GM23338 (cell line): ENCODE results near the gene ZBTB40.

ENCODE experiments used
- EZH2 ChIP-seq: fragments of 200-600 bp; sonication (generic); IDR thresholded peaks from one replicate; pipeline ENCODE4 v1.8.0; 2017; ENCODE audit warnings: antibody characterized with exemption, mild to moderate bottlenecking, low read depth; ENCODE audit not compliant: unreplicated experiment
- TF ChIP-seq, protein P1 (sequence below), 2 experiments: fragments of 200-600 bp in 1 of 2; sonication (generic) in 1 of 2; conservative IDR thresholded peaks; 2 replicates each; pipeline versions ENCODE4 v1.5.1 to v1.6.1; 2016 to 2017; ENCODE audit warnings: antibody characterized with exemption in 2 of 2, low read depth in 2 of 2, mild to moderate bottlenecking in 2 of 2, moderate library complexity in 1 of 2

DNA sequence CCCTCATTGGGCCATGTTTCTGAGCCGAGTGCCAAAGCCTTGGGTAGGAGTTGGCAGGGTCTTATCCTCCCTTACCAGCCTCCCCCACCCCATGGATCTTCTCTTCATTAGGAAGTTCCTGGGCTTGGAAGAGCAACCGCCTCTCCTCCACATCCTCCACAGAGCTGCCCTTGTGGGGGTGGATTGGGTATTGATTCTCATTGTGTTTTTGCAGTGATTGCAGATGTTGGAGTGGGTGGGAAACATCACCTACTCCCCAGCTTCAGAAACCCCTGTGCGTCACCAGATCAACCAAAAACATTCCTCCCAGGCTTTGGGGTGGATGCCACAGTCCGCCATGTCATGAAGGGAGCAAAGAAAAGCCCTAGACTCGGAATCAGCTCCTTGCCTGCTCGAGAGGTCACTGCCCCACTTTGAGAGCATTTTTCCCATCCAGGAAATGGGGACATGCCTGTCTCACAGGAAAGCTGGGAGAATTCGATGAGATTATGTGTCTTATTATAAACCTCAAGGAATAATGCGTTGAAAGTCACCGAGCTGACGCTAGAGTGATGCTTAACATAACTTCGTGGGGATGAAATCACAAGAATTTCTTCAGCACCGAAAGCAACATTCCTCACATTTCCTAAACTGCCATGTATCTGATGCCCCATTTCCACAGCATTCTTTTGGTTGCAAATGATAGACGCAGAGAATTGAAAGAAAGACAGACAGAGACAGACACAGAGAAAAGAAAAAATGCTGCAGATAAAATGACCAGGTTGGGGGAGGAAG lies 44.7 kb upstream of the ZBTB40 start:
- TF ChIP-seq, protein P1, sequence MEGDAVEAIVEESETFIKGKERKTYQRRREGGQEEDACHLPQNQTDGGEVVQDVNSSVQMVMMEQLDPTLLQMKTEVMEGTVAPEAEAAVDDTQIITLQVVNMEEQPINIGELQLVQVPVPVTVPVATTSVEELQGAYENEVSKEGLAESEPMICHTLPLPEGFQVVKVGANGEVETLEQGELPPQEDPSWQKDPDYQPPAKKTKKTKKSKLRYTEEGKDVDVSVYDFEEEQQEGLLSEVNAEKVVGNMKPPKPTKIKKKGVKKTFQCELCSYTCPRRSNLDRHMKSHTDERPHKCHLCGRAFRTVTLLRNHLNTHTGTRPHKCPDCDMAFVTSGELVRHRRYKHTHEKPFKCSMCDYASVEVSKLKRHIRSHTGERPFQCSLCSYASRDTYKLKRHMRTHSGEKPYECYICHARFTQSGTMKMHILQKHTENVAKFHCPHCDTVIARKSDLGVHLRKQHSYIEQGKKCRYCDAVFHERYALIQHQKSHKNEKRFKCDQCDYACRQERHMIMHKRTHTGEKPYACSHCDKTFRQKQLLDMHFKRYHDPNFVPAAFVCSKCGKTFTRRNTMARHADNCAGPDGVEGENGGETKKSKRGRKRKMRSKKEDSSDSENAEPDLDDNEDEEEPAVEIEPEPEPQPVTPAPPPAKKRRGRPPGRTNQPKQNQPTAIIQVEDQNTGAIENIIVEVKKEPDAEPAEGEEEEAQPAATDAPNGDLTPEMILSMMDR (conservative IDR thresholded peaks at IDR 0.05; ENCODE audit: low read depth in 2 of 2), result no peak
- no peak for TF ChIP-seq EZH2
